ENCODE results near the gene CKLF.
"Not testable (repeated sequence)": the region's sequence is repeated elsewhere in the genome, so short reads cannot be mapped to it uniquely, and the experiment has no call there.

DNA sequence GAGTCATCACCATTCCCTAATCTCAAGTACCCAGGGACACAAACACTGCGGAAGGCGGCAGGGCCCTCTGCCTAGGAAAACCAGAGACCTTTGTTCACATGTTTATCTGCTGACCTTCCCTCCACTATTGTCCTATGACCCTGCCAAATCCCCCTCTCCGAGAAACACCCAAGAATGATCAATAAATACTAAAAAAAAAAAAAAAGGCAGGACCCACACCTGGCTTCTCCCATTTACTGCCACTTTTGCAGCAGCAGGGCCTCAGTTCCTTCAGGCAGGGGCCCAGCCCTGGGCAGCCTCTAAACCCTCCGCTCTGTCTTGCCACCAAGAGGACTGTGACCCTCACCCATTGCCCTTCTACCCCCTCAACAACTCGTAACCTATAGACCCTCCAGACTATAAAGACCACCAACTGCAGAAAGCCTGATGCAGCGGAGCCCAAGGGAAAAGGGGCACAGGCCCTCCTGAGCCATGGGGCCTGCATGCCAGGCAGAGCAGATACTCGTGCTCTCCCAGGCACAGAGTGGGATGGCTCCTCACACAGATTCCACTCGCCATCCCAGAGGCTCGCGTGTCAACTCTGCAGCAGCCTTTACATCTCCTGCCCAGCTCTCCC is 37.3 kb upstream of the CKLF start:
- not testable (repeated sequence) for TF ChIP-seq POLR2A (IDR thresholded peaks at IDR 0.05; ENCODE audit: low read length); GATA1 (IDR thresholded peaks at IDR 0.05; ENCODE audit: low read depth, low read length)
